Liver (tissue), 9 donors: ENCODE results near the gene ARHGEF12. TPM values are rescaled to one million over a fixed set of nuclear protein-coding genes. Genes with fewer than 3 reads are reported as not detected.

ENCODE experiments used
- DNase-seq: peaks from one replicate; pipeline ENCODE4 v3.0.0-alpha.2; 2017; ENCODE audit warnings: low spot score
- H3K27ac ChIP-seq, 2 donors: one replicate each; pipeline ENCODE4 v1.7.0; 2013; ENCODE audit warnings: inconsistent platforms in 2 of 2, low read length in 2 of 2, control low read depth in 1 of 2, low read depth in 1 of 2, mild to moderate bottlenecking in 1 of 2
- H3K27me3 ChIP-seq, 4 donors: one replicate each; pipeline versions ENCODE4 v1.6.1 to v1.7.0; 2013; ENCODE audit warnings: low read length in 3 of 4, inconsistent platforms in 1 of 4, mild to moderate bottlenecking in 1 of 4, moderate library complexity in 1 of 4; ENCODE audit not compliant: control insufficient read depth in 4 of 4, insufficient read depth in 4 of 4
- H3K36me3 ChIP-seq, 4 donors: one replicate each; pipeline versions ENCODE4 v1.6.1 to v1.7.0; 2013; ENCODE audit warnings: low read length in 3 of 4, mild to moderate bottlenecking in 3 of 4, low read depth in 1 of 4, moderate library complexity in 1 of 4; ENCODE audit not compliant: control insufficient read depth in 4 of 4, insufficient read depth in 3 of 4
- H3K4me1 ChIP-seq, 4 donors: one replicate each; pipeline versions ENCODE4 v1.6.1 to v1.7.0; 2013; ENCODE audit warnings: low read length in 3 of 4, mild to moderate bottlenecking in 3 of 4, moderate library complexity in 1 of 4; ENCODE audit not compliant: control insufficient read depth in 4 of 4, insufficient read depth in 4 of 4
- H3K4me3 ChIP-seq, 3 donors: one replicate each; pipeline versions ENCODE4 v1.6.1 to v1.7.0; 2013; ENCODE audit warnings: low read length in 3 of 3, control low read depth in 1 of 3, low read depth in 1 of 3, mild to moderate bottlenecking in 1 of 3
- H3K9ac ChIP-seq, 2 donors: one replicate each; pipeline ENCODE4 v1.7.0; 2013; ENCODE audit warnings: low read length in 2 of 2, mild to moderate bottlenecking in 2 of 2, moderate library complexity in 2 of 2, control low read depth in 1 of 2, low read depth in 1 of 2
- H3K9me3 ChIP-seq, 4 donors: one replicate each; pipeline versions ENCODE4 v1.6.1 to v1.7.0; 2013; ENCODE audit warnings: low read length in 3 of 4; ENCODE audit not compliant: control insufficient read depth in 4 of 4
- CTCF ChIP-seq: fragments of 150-350 bp; IDR thresholded peaks from 2 replicates; pipeline ENCODE4 v1.5.1; 2017; ENCODE audit warnings: improper control_type of control experiment, low read depth, low read length; ENCODE audit not compliant: missing input control
- EGR1 ChIP-seq, 2 donors: IDR thresholded peaks; 2 replicates each; pipeline ENCODE4 v1.6.1; 2016 to 2018; ENCODE audit warnings: antibody characterized with exemption in 2 of 2, low read depth in 2 of 2
- FOXA1 ChIP-seq: IDR thresholded peaks from 2 replicates; pipeline ENCODE4 v1.6.1; 2016; ENCODE audit warnings: antibody characterized with exemption
- FOXA2 ChIP-seq: IDR thresholded peaks from 2 replicates; pipeline ENCODE4 v1.6.1; 2016; ENCODE audit warnings: antibody characterized with exemption
- GABPA ChIP-seq, 2 donors: IDR thresholded peaks in 1 of 2; conservative IDR thresholded peaks in 1 of 2; 2 replicates each; pipeline ENCODE4 v1.6.1; 2016; ENCODE audit warnings: antibody characterized with exemption in 2 of 2, mild to moderate bottlenecking in 1 of 2, moderate library complexity in 1 of 2
- HNF4A ChIP-seq, 2 donors: conservative IDR thresholded peaks; 2 replicates each; pipeline ENCODE4 v1.6.1; 2016; ENCODE audit warnings: antibody characterized with exemption in 2 of 2, mild to moderate bottlenecking in 2 of 2
- HNF4G ChIP-seq: IDR thresholded peaks from 2 replicates; pipeline ENCODE4 v1.6.1; 2016; ENCODE audit warnings: antibody characterized with exemption
- JUND ChIP-seq, 2 donors: IDR thresholded peaks; 2 replicates each; pipeline ENCODE4 v1.6.1; 2016; ENCODE audit warnings: antibody characterized with exemption in 2 of 2
- NR2F2 ChIP-seq: IDR thresholded peaks from 2 replicates; pipeline ENCODE4 v1.6.1; 2016; ENCODE audit warnings: antibody characterized with exemption
- RAD21 ChIP-seq, 2 donors: IDR thresholded peaks; 2 replicates each; pipeline ENCODE4 v1.6.1; 2016; ENCODE audit warnings: antibody characterized with exemption in 2 of 2, mild to moderate bottlenecking in 2 of 2
- RXRA ChIP-seq, 2 donors: IDR thresholded peaks; 2 replicates each; pipeline ENCODE4 v1.6.1; 2017 to 2018; ENCODE audit warnings: antibody characterized with exemption in 2 of 2, mild to moderate bottlenecking in 1 of 2
- SP1 ChIP-seq: IDR thresholded peaks from 2 replicates; pipeline ENCODE4 v1.6.1; 2018; ENCODE audit warnings: antibody characterized with exemption, mild to moderate bottlenecking
- TAF1 ChIP-seq: conservative IDR thresholded peaks from 2 replicates; pipeline ENCODE4 v1.6.1; 2016; ENCODE audit warnings: antibody characterized with exemption, mild to moderate bottlenecking
- YY1 ChIP-seq: IDR thresholded peaks from 2 replicates; pipeline ENCODE4 v1.6.1; 2016; ENCODE audit warnings: antibody characterized with exemption, mild to moderate bottlenecking
- ZBTB33 ChIP-seq: IDR thresholded peaks from 2 replicates; pipeline ENCODE4 v1.6.1; 2016; ENCODE audit warnings: antibody characterized with exemption
- WGBS: extraction: QIAGEN DNeasy Blood & Tissue Kit; methylation state at CpG from one replicate; pipeline ENCODE4 v1.1.7; 2013; 5-methylcytosine and 5-hydroxymethylcytosine counted together
- polyA plus RNA-seq, 2 donors: library from polyadenylated mRNA; stranded (reverse) in 1 of 2; unstranded in 1 of 2; fragments of 200-250 nt in 1 of 2; fragments of >200 nt in 1 of 2; fragmentation: Nextera tagmentation in 1 of 2; extraction: Ambion mirVana in 1 of 2; gene quantifications; one replicate each; pipeline versions ENCODE4 v1.2.1 to v1.2.3, GENCODE V29; 2013 to 2015
- total RNA-seq, 2 donors: library from RNA; depleted of rRNA; stranded (reverse); fragments of >200 nt; gene quantifications; one replicate each; pipeline ENCODE4 v1.2.3, GENCODE V29; 2014
- TF ChIP-seq, protein P1 (sequence below): IDR thresholded peaks from 2 replicates; pipeline ENCODE4 v1.6.1; 2016; ENCODE audit warnings: antibody characterized with exemption
- TF ChIP-seq, protein P2 (sequence below): IDR thresholded peaks from 2 replicates; pipeline ENCODE4 v1.6.1; 2016; ENCODE audit warnings: antibody characterized with exemption
- TF ChIP-seq, protein P3 (sequence below): IDR thresholded peaks from 2 replicates; pipeline ENCODE4 v1.6.1; 2016; ENCODE audit warnings: antibody characterized with exemption, mild to moderate bottlenecking
- donor health status: healthy.
- donor health status: healthy.
- donor health status: healthy.
- donor health status: healthy.
- donor health status: healthy.

ARHGEF12 gene
- total and polyA plus RNA-seq, 4 donors: 28.0 to 169 (median 53.9) TPM

- H3K36me3 ChIP-seq: peaks cover 0 to 2% (median 0%) of the 10 kb centered on the region in 4 donors
- no peak overlapping the region for H3K4me3 ChIP-seq
- H3K4me1 ChIP-seq: peaks cover 6 to 40% (median 17%) of the 10 kb centered on the region in 4 donors
- H3K9ac ChIP-seq: no peak overlapping the region
- H3K9me3 ChIP-seq: no peaks in the 10 kb centered on the region
- 98% methylated on average over 2 of the region's 2 CpGs for WGBS
- DNase-seq: no peak
- no peaks in the 10 kb centered on the region for H3K27me3 ChIP-seq
- no peak for TF ChIP-seq FOXA1
- TF ChIP-seq SP1: no peak
- no peak for TF ChIP-seq CTCF
- no peak overlapping the region for H3K27ac ChIP-seq
Observed at GRCh38 chr11:120394119-120394518, 57.9 kb downstream of the ARHGEF12 start.

GRCh38 chr11:120395778-120396177 lies 59.6 kb downstream of the ARHGEF12 start:
- Histone ChIP-seq H3K9ac (no peak overlapping the region), H3K4me3 (no peak overlapping the region), H3K36me3 (peaks cover 0 to 2% (median 0%) of the 10 kb centered on the region in 4 donors), H3K9me3 (no peaks in the 10 kb centered on the region), H3K27me3 (no peaks in the 10 kb centered on the region), H3K4me1 (peaks cover 6 to 41% (median 18%) of the 10 kb centered on the region in 4 donors), H3K27ac (no peak overlapping the region)
- TF ChIP-seq, protein P1, sequence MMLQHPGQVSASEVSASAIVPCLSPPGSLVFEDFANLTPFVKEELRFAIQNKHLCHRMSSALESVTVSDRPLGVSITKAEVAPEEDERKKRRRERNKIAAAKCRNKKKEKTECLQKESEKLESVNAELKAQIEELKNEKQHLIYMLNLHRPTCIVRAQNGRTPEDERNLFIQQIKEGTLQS: no peak
- TF ChIP-seq JUND (IDR thresholded peaks at IDR 0.05) (no peak), HNF4G (no peak), NR2F2 (no peak), RAD21 (IDR thresholded peaks at IDR 0.05) (no peak), GABPA (IDR thresholded peaks at IDR 0.05 in 1 of 2, conservative IDR thresholded peaks at IDR 0.05 in 1 of 2) (no peak), FOXA2 (no peak), SP1 (no peak), TAF1 (no peak), CTCF (no peak), HNF4A (conservative IDR thresholded peaks at IDR 0.05) (no peak), RXRA (IDR thresholded peaks at IDR 0.05) (no peak), ZBTB33 (no peak), EGR1 (IDR thresholded peaks at IDR 0.05; ENCODE audit: low read depth in 2 of 2) (no peak), YY1 (no peak), FOXA1 (no peak)
- TF ChIP-seq, protein P2, sequence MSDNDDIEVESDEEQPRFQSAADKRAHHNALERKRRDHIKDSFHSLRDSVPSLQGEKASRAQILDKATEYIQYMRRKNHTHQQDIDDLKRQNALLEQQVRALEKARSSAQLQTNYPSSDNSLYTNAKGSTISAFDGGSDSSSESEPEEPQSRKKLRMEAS: no peak
- TF ChIP-seq, protein P3, sequence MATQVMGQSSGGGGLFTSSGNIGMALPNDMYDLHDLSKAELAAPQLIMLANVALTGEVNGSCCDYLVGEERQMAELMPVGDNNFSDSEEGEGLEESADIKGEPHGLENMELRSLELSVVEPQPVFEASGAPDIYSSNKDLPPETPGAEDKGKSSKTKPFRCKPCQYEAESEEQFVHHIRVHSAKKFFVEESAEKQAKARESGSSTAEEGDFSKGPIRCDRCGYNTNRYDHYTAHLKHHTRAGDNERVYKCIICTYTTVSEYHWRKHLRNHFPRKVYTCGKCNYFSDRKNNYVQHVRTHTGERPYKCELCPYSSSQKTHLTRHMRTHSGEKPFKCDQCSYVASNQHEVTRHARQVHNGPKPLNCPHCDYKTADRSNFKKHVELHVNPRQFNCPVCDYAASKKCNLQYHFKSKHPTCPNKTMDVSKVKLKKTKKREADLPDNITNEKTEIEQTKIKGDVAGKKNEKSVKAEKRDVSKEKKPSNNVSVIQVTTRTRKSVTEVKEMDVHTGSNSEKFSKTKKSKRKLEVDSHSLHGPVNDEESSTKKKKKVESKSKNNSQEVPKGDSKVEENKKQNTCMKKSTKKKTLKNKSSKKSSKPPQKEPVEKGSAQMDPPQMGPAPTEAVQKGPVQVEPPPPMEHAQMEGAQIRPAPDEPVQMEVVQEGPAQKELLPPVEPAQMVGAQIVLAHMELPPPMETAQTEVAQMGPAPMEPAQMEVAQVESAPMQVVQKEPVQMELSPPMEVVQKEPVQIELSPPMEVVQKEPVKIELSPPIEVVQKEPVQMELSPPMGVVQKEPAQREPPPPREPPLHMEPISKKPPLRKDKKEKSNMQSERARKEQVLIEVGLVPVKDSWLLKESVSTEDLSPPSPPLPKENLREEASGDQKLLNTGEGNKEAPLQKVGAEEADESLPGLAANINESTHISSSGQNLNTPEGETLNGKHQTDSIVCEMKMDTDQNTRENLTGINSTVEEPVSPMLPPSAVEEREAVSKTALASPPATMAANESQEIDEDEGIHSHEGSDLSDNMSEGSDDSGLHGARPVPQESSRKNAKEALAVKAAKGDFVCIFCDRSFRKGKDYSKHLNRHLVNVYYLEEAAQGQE: no peak
- no peak for DNase-seq
- 72% methylated on average over 3 of the region's 3 CpGs for WGBS
